K562 (cell line): ENCODE results near the gene TRAPPC12. TPM values are rescaled to one million over a fixed set of nuclear protein-coding genes. Genes with fewer than 3 reads are reported as not detected.

ENCODE experiments used
- ATAC-seq: fragments of 200-7000 bp; cut with Tn5 transposase; 3 replicates; pipeline ENCODE4 v1.9.1; 2020; ENCODE audit warnings: moderate library complexity
- BruUV-seq: library from RNA; stranded (reverse); fragments of 400-500 nt; replicated peaks from 2 replicates; lab custom pipeline; 2021; lab: Mats Ljungman, UMichigan
- CTCF ChIA-PET: fragments of 300-600 bp; formaldehyde crosslinking; extraction: SDS; loops from one replicate; lab custom pipeline; 2021; ENCODE audit warnings: low intra/inter-chr PET ratio; lab: Yijun Ruan, JAX
- POLR2A ChIA-PET: fragments of 300-600, 350-650 bp; sonication (Branson Sonifier 250); formaldehyde crosslinking; extraction: SDS; loops from one replicate; lab custom pipeline; 2021; ENCODE audit warnings: antibody characterized with exemption, inconsistent platforms; lab: Yijun Ruan, JAX
- DNase-seq, 4 experiments: peaks; one replicate each; pipeline versions ENCODE4 v3.0.0 to v3.0.0-alpha.2; 2011 to 2018; ENCODE audit warnings: low spot score in 3 of 4, mixed read lengths in 3 of 4; ENCODE audit errors: extremely low read depth in 1 of 4
- FAIRE-seq: peaks from 2 replicates; lab custom pipeline; 2011; peaks lifted over from hg19 to GRCh38; lab: Jason Lieb, UNC
- H2AFZ ChIP-seq: 2 replicates; pipeline ENCODE4 v1.6.0; 2011; ENCODE audit warnings: low read depth, low read length, control low read depth, inconsistent platforms
- H3K27ac ChIP-seq: fragments of 200-600 bp; 3 replicates; pipeline ENCODE4 v1.8.0; 2011; ENCODE audit warnings: low read depth, mild to moderate bottlenecking, control low read depth, inconsistent platforms, low read length, moderate library complexity, mixed read lengths; ENCODE audit errors: extremely low read depth
- H3K27me3 ChIP-seq, 2 experiments: fragments of 300-600 bp in 1 of 2; 2 replicates in 1 of 2; 3 replicates in 1 of 2; pipeline versions ENCODE4 v1.6.0 to v1.8.0; 2011; ENCODE audit warnings: inconsistent platforms in 2 of 2, low read length in 2 of 2, mild to moderate bottlenecking in 1 of 2, mixed read lengths in 1 of 2, moderate library complexity in 1 of 2; ENCODE audit not compliant: control insufficient read depth in 2 of 2, insufficient read depth in 2 of 2
- H3K36me3 ChIP-seq: fragments of 300-600 bp; 3 replicates; pipeline ENCODE4 v1.8.0; 2011; ENCODE audit warnings: mild to moderate bottlenecking, low read length, inconsistent platforms; ENCODE audit not compliant: control insufficient read depth, insufficient read depth
- H3K4me1 ChIP-seq, 2 experiments: fragments of 200-600 bp in 1 of 2; replicated peaks in 1 of 2; 2 replicates in 1 of 2; 3 replicates in 1 of 2; pipeline versions ENCODE4 v1.5.1 to v1.8.0; 2011; ENCODE audit warnings: inconsistent platforms in 2 of 2, low read length in 2 of 2, mild to moderate bottlenecking in 1 of 2, mixed read lengths in 1 of 2, moderate library complexity in 1 of 2; ENCODE audit not compliant: control insufficient read depth in 2 of 2, insufficient read depth in 2 of 2
- H3K4me2 ChIP-seq: 2 replicates; pipeline ENCODE4 v1.6.1; 2011; ENCODE audit warnings: low read length, control low read depth, inconsistent platforms, mixed read lengths; ENCODE audit not compliant: insufficient read depth
- H3K4me3 ChIP-seq: fragments of 200-600 bp; sonication (generic), shearing (Covaris generic); 2 replicates; pipeline ENCODE4 v1.5.1; 2016; ENCODE audit warnings: control low read depth, inconsistent platforms
- H3K79me2 ChIP-seq: fragments of 200-600 bp; 3 replicates; pipeline ENCODE4 v1.8.0; 2011; ENCODE audit warnings: low read length, inconsistent platforms; ENCODE audit not compliant: control insufficient read depth, insufficient read depth
- H3K9ac ChIP-seq, 2 experiments: 2 replicates each; pipeline versions ENCODE4 v1.6.0 to v1.6.1; 2011; ENCODE audit warnings: low read depth in 2 of 2, low read length in 2 of 2, control low read depth in 1 of 2, inconsistent platforms in 1 of 2, mild to moderate bottlenecking in 1 of 2, mixed read lengths in 1 of 2; ENCODE audit not compliant: insufficient read depth in 1 of 2
- H3K9me1 ChIP-seq: one replicate; pipeline ENCODE4 v1.6.0; 2011; ENCODE audit warnings: inconsistent platforms, mild to moderate bottlenecking, low read length, moderate library complexity; ENCODE audit not compliant: control insufficient read depth, insufficient read depth
- H3K9me3 ChIP-seq: replicated peaks from 2 replicates; pipeline ENCODE4 v1.5.1; 2011; ENCODE audit warnings: low read depth, low read length, inconsistent platforms; ENCODE audit not compliant: control insufficient read depth, insufficient read depth
- H4K20me1 ChIP-seq: replicated peaks from 2 replicates; pipeline ENCODE4 v1.6.1; 2011; ENCODE audit warnings: low read length, inconsistent platforms, mixed read lengths; ENCODE audit not compliant: control insufficient read depth, insufficient read depth
- FOSL1 ChIP-seq: fragments of 200-800 bp; sonication (Bioruptor generic); conservative IDR thresholded peaks from 2 replicates; pipeline ENCODE4 v1.6.1; 2016; ENCODE audit warnings: missing genetic modification characterization, missing compliant biosample characterization
- FOXA3 ChIP-seq, 2 experiments: fragments of 450-650 bp in 1 of 2; sonication (generic) in 1 of 2; formaldehyde crosslinking; IDR thresholded peaks in 1 of 2; conservative IDR thresholded peaks in 1 of 2; 2 replicates each; pipeline versions ENCODE4 v1.4.0 to v1.8.0; 2020 to 2022; ENCODE audit warnings: mild to moderate bottlenecking in 2 of 2, missing genetic modification reagents in 1 of 2
- HDAC1 ChIP-seq, 2 experiments: fragments of 450-650 bp; IDR thresholded peaks; 2 replicates each; pipeline ENCODE4 v1.6.1; 2016 to 2017; ENCODE audit warnings: inconsistent platforms in 1 of 2, mild to moderate bottlenecking in 1 of 2, moderate library complexity in 1 of 2
- HNRNPK ChIP-seq: fragments of 200-400 bp; formaldehyde crosslinking; IDR thresholded peaks from one replicate; pipeline ENCODE4 v1.6.1; 2018; ENCODE audit warnings: mild to moderate bottlenecking, low read depth, low read length; ENCODE audit not compliant: poor library complexity, severe bottlenecking
- POLR2G ChIP-seq: fragments of 200-400 bp; formaldehyde crosslinking; IDR thresholded peaks from 2 replicates; pipeline ENCODE4 v1.6.1; 2017; ENCODE audit warnings: low read depth, mild to moderate bottlenecking, antibody characterized with exemption, low read length, moderate library complexity
- PRMT5 ChIP-seq: sonication (generic); formaldehyde crosslinking; IDR thresholded peaks from 2 replicates; pipeline ENCODE4 v1.5.0; 2020; ENCODE audit warnings: missing genetic modification reagents
- WGBS: fragments of 100-300 bp; shearing (Covaris generic); methylation state at CpG from one replicate; pipeline ENCODE4 v1.1.6; 2016; ENCODE audit warnings: low coverage, mixed read lengths; ENCODE audit not compliant: insufficient coverage; ENCODE audit errors: missing lambda C conversion rate; 5-methylcytosine and 5-hydroxymethylcytosine counted together
- in situ Hi-C: fragments of 300-500 bp; cut with MboI; formaldehyde crosslinking; loops from 4 replicates; pipeline ENCODE4 v1.15.0; 2018; ENCODE audit warnings: inconsistent platforms, mixed read lengths
- intact Hi-C: fragments of 100-400 bp; cut with micrococcal nuclease; formaldehyde crosslinking; loops from 2 replicates; pipeline ENCODE4 v1.14.2; 2022
- polyA plus RNA-seq, 8 experiments: library from polyadenylated mRNA; depleted of rRNA in 4 of 8; stranded (reverse) in 5 of 8; unstranded in 3 of 8; fragments of >200 nt; fragmentation: Nextera tagmentation in 2 of 8; fragmentation: Illumina TruSeq in 1 of 8; extraction: Ambion mirVana in 2 of 8; extraction: Trizol in 1 of 8; gene quantifications; 2 replicates each; pipeline versions ENCODE4 v1.2.1 to v1.2.3, GENCODE V29; 2011 to 2014; ENCODE audit warnings: inconsistent platforms in 1 of 8, missing spikeins in 1 of 8
- total RNA-seq, 7 experiments: library from RNA; depleted of rRNA in 6 of 7; stranded (reverse); fragments of >200 nt in 6 of 7; fragmentation: Illumina TruSeq in 2 of 7; extraction: Trizol in 2 of 7; gene quantifications; 2 replicates each; pipeline versions ENCODE4 v1.2.1 to v1.2.3, GENCODE V29; 2011 to 2021; ENCODE audit warnings: low replicate concordance in 1 of 7
- TF ChIP-seq, protein P1 (sequence below): fragments of 450-650 bp; conservative IDR thresholded peaks from 2 replicates; pipeline ENCODE4 v1.6.1; 2016; ENCODE audit warnings: missing genetic modification characterization, low read depth, mild to moderate bottlenecking, control low read depth, missing compliant biosample characterization
- TF ChIP-seq, protein P2 (sequence below): fragments of 250-450 bp; sonication (Bioruptor Pico); IDR thresholded peaks from 2 replicates; pipeline ENCODE4 v1.8.0; 2022; ENCODE audit warnings: inconsistent platforms

TRAPPC12 gene
- total and polyA plus RNA-seq, 9 of the 15 experiments (the other 6 are each of a cell fraction or from before 2014, with no cell fraction given): 8.0 to 75.2 (median 39.1) TPM

DNA sequence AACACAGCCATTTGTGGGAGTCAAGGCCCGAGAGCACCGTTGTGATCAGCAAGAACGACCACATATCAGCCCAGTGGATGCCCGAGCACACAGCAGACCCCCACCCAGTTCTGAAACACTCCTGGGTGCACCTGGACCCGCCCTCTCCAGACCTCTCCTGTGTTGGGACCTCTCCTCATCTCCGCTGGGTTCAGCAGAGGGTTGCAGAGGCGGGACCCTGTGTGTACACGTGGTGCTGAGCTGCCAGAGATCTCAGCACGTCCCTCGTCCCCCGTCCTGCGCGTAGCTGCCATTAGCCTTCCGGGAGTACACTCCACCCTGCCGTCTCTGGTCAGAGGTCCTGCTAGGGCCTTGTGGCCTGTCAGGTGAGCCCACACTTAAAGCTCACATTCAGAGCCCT is 88.2 kb downstream of the TRAPPC12 start:
- Histone ChIP-seq H3K79me2 (no peaks in the 10 kb centered on the region), H3K9ac (no peak overlapping the region), H3K9me1 (peaks cover 5% of the 10 kb centered on the region), H3K27me3 (no peaks in the 10 kb centered on the region), H3K4me3 (no peak overlapping the region), H3K36me3 (peaks cover 76% of the 10 kb centered on the region; the same call in 1 of the 3 replicates), H3K4me1 (peaks cover 0 to 8% of the 10 kb centered on the region in 2 experiments; a peak in 1 of 5 replicates), H2AFZ (no peak overlapping the region), H3K27ac (no peak overlapping the region), H3K4me2 (no peak overlapping the region), H3K9me3 (no peaks in the 10 kb centered on the region), H4K20me1 (0 out of 2 replicates have a peak, but pooled peaks cover 4% of the 10 kb centered on the region)
- POLR2A ChIA-PET: interaction anchor here (0.7 to 0.9 kb wide), 2 partner anchors 9 to 19 kb away, joined by 4 read pairs; no protein-coding TSS in a partner anchor
- TF ChIP-seq FOSL1 (tag) (no peak), POLR2G (0 out of 2 replicates have a peak, but pooled peaks have one; percentile 18)
- ATAC-seq (no peak), DNase-seq (no peak), FAIRE-seq (no peak)
- CTCF ChIA-PET: no interaction called here
- WGBS: 91% methylated on average over 15 of the region's 15 CpGs
- BruUV-seq: no TSS peak
- in situ Hi-C loops (no loop called here), intact Hi-C loops (no loop called here)

DNA sequence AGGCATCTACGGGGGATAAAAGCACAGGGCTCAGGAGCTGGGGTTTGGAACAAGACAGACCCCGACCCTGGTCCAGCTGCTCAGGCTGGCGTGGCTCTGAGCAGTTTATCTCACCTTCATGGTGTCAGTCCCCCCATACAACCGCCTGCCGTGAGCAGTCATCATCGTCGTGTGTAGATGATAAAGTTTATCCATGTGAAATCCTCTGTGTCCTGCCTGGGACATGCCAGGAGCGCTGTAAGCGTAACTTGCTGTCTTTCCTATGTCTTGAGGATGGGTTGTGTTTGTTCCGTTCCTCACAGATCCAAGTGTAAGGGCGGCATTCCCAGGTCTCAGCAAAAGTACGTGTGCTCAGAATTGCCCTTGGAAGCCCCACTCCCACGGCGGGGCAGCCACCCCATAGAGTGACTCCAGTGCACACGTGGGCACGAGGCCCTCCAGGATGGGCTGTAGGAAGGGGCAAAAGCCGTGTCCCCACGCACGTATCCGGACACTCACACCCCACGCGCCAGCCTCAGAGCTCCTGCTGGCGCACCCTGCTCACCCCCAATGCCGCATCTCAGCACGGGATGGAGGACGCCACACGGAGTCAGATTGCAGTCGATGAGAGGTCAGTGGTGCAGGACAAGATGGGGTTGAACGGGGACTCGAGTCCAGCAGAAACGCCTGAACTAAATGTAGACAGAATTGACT is 88.9 kb downstream of the TRAPPC12 start:
- intact Hi-C loops: no loop called here
- Histone ChIP-seq H3K27ac (no peak overlapping the region), H3K4me1 (peaks cover 0 to 6% of the 10 kb centered on the region in 2 experiments; a peak in 1 of 5 replicates), H4K20me1 (0 out of 2 replicates have a peak, but pooled peaks cover 4% of the 10 kb centered on the region), H2AFZ (no peak overlapping the region), H3K79me2 (no peaks in the 10 kb centered on the region), H3K36me3 (peaks cover 75% of the 10 kb centered on the region; the same call in 1 of the 3 replicates), H3K9me1 (peaks cover 5% of the 10 kb centered on the region), H3K4me3 (no peak overlapping the region), H3K9me3 (no peaks in the 10 kb centered on the region), H3K4me2 (no peak overlapping the region), H3K9ac (peak overlapping the region in 1 of 2 experiments; percentile 55; a peak in 1 of 4 replicates), H3K27me3 (no peaks in the 10 kb centered on the region)
- POLR2A ChIA-PET: interaction anchor here (0.6 to 0.9 kb wide), 2 partner anchors 15 to 20 kb away, joined by 3 to 4 read pairs; no protein-coding TSS in a partner anchor
- FAIRE-seq (no peak), ATAC-seq (no peak), DNase-seq (no peak)
- 91% methylated on average over 25 of the region's 31 CpGs for WGBS
- in situ Hi-C loops: no loop called here
- CTCF ChIA-PET: no interaction called here
- BruUV-seq: no TSS peak
- TF ChIP-seq, protein P1, sequence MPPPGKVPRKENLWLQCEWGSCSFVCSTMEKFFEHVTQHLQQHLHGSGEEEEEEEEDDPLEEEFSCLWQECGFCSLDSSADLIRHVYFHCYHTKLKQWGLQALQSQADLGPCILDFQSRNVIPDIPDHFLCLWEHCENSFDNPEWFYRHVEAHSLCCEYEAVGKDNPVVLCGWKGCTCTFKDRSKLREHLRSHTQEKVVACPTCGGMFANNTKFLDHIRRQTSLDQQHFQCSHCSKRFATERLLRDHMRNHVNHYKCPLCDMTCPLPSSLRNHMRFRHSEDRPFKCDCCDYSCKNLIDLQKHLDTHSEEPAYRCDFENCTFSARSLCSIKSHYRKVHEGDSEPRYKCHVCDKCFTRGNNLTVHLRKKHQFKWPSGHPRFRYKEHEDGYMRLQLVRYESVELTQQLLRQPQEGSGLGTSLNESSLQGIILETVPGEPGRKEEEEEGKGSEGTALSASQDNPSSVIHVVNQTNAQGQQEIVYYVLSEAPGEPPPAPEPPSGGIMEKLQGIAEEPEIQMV (tag): no peak
- no peak for TF ChIP-seq FOXA3 (CRISPR knock-in tag; conservative IDR thresholded peaks at IDR 0.05 in 1 of 2, IDR thresholded peaks at IDR 0.05 in 1 of 2)
- no peak for TF ChIP-seq PRMT5 (CRISPR knock-in tag)
- TF ChIP-seq HDAC1 (IDR thresholded peaks at IDR 0.05): no peak
- TF ChIP-seq HNRNPK: no peak
- TF ChIP-seq, protein P2, sequence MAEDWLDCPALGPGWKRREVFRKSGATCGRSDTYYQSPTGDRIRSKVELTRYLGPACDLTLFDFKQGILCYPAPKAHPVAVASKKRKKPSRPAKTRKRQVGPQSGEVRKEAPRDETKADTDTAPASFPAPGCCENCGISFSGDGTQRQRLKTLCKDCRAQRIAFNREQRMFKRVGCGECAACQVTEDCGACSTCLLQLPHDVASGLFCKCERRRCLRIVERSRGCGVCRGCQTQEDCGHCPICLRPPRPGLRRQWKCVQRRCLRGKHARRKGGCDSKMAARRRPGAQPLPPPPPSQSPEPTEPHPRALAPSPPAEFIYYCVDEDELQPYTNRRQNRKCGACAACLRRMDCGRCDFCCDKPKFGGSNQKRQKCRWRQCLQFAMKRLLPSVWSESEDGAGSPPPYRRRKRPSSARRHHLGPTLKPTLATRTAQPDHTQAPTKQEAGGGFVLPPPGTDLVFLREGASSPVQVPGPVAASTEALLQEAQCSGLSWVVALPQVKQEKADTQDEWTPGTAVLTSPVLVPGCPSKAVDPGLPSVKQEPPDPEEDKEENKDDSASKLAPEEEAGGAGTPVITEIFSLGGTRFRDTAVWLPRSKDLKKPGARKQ (CRISPR knock-in tag): no peak
